K562 (cell line): Measurements from ENCODE around the gene WDR3. TPM values are rescaled to one million over a fixed set of nuclear protein-coding genes. Genes with fewer than 3 reads are reported as not detected.

Experiments
- BRD9 ChIP-seq: fragments of 450-650 bp; IDR thresholded peaks from 2 replicates; pipeline ENCODE4 v1.6.1; 2018; ENCODE audit warnings: low read depth; ENCODE audit not compliant: partially characterized antibody
- DIDO1 ChIP-seq: fragments of 450-650 bp; IDR thresholded peaks from 2 replicates; pipeline ENCODE4 v1.6.1; 2016; ENCODE audit warnings: low read depth, missing biosample characterization, missing genetic modification characterization
- ETV1 ChIP-seq: fragments of 450-650 bp; conservative IDR thresholded peaks from 2 replicates; pipeline ENCODE4 v1.6.1; 2016; ENCODE audit warnings: missing genetic modification characterization, control low read depth, low read depth, missing compliant biosample characterization
- ETV6 ChIP-seq, 3 experiments: fragments of 150-350 bp in 1 of 3; sonication (generic) in 1 of 3; formaldehyde crosslinking in 1 of 3; IDR thresholded peaks; 2 replicates each; pipeline versions ENCODE4 v1.6.1 to v1.8.0; 2014 to 2022; ENCODE audit warnings: borderline replicate concordance in 2 of 3, low read depth in 2 of 3, antibody characterized with exemption in 1 of 3, low read length in 1 of 3, mild to moderate bottlenecking in 1 of 3, missing genetic modification reagents in 1 of 3
- GABPB1 ChIP-seq: sonication (generic); formaldehyde crosslinking; IDR thresholded peaks from 2 replicates; pipeline ENCODE4 v1.8.0; 2022; ENCODE audit warnings: mild to moderate bottlenecking, missing genetic modification reagents
- MAZ ChIP-seq, 2 experiments: fragments of 450-650 bp in 1 of 2; sonication (generic) in 1 of 2; formaldehyde crosslinking; IDR thresholded peaks in 1 of 2; conservative IDR thresholded peaks in 1 of 2; 2 replicates each; pipeline versions ENCODE4 v1.4.0 to v1.5.0; 2020; ENCODE audit warnings: mild to moderate bottlenecking in 1 of 2, missing genetic modification reagents in 1 of 2
- MEF2A ChIP-seq: IDR thresholded peaks from 2 replicates; pipeline ENCODE4 v1.6.1; 2011; ENCODE audit warnings: low read depth, mild to moderate bottlenecking, low read length, moderate library complexity; ENCODE audit not compliant: control insufficient read depth
- POLR2A ChIP-seq: fragments of 450-650 bp; conservative IDR thresholded peaks from 2 replicates; pipeline ENCODE4 v1.6.1; 2016
- SP1 ChIP-seq: sonication (generic); formaldehyde crosslinking; IDR thresholded peaks from 2 replicates; pipeline ENCODE4 v1.8.1; 2022; ENCODE audit warnings: mild to moderate bottlenecking, missing genetic modification reagents
- ZNF507 ChIP-seq: conservative IDR thresholded peaks from 2 replicates; pipeline ENCODE4 v1.6.1; 2017; ENCODE audit warnings: missing genetic modification characterization, missing compliant biosample characterization
- ZNF511 ChIP-seq: sonication (generic); formaldehyde crosslinking; IDR thresholded peaks from 2 replicates; pipeline ENCODE4 v1.8.0; 2022; ENCODE audit warnings: mild to moderate bottlenecking, missing genetic modification reagents
- ZNF717 ChIP-seq: fragments of 250-450 bp; sonication (Bioruptor Pico); IDR thresholded peaks from 2 replicates; pipeline ENCODE4 v1.5.0; 2021
- polyA plus RNA-seq, 8 experiments: library from polyadenylated mRNA; depleted of rRNA in 4 of 8; stranded (reverse) in 5 of 8; unstranded in 3 of 8; fragments of >200 nt; fragmentation: Nextera tagmentation in 2 of 8; fragmentation: Illumina TruSeq in 1 of 8; extraction: Ambion mirVana in 2 of 8; extraction: Trizol in 1 of 8; gene quantifications; 2 replicates each; pipeline versions ENCODE4 v1.2.1 to v1.2.3, GENCODE V29; 2011 to 2014; ENCODE audit warnings: inconsistent platforms in 1 of 8, missing spikeins in 1 of 8
- total RNA-seq, 7 experiments: library from RNA; depleted of rRNA in 6 of 7; stranded (reverse); fragments of >200 nt in 6 of 7; fragmentation: Illumina TruSeq in 2 of 7; extraction: Trizol in 2 of 7; gene quantifications; 2 replicates each; pipeline versions ENCODE4 v1.2.1 to v1.2.3, GENCODE V29; 2011 to 2021; ENCODE audit warnings: low replicate concordance in 1 of 7
- TF ChIP-seq, protein P1 (sequence below): sonication (generic); formaldehyde crosslinking; IDR thresholded peaks from 2 replicates; pipeline ENCODE4 v1.8.1; 2022; ENCODE audit warnings: missing genetic modification reagents

The WDR3 gene
- total and polyA plus RNA-seq, 9 of the 15 experiments (the other 6 are each of a cell fraction or from before 2014, with no cell fraction given): 40.6 to 122 (median 76.5) TPM

GRCh38 chr1:117929343-117930172 lies at the start of gene WDR3, which contains the start of gene GDAP2 (continued):
- TF ChIP-seq GABPB1 (CRISPR knock-in tag): peak; percentile 94
- TF ChIP-seq ETV6 (IDR thresholded peaks at IDR 0.05; ENCODE audit: borderline replicate concordance in 1 of 2, low read depth in 2 of 2, low read length in 1 of 2): peak in 1 of 2 experiments; percentile 43; a peak in 1 of 4 replicates
- 0 out of 2 replicates have a peak, but pooled peaks have one; percentile 25 for TF ChIP-seq ETV6 (CRISPR knock-in tag; IDR thresholded peaks at IDR 0.05; ENCODE audit: borderline replicate concordance)
- TF ChIP-seq ZNF507: no peak
- TF ChIP-seq, protein P1, sequence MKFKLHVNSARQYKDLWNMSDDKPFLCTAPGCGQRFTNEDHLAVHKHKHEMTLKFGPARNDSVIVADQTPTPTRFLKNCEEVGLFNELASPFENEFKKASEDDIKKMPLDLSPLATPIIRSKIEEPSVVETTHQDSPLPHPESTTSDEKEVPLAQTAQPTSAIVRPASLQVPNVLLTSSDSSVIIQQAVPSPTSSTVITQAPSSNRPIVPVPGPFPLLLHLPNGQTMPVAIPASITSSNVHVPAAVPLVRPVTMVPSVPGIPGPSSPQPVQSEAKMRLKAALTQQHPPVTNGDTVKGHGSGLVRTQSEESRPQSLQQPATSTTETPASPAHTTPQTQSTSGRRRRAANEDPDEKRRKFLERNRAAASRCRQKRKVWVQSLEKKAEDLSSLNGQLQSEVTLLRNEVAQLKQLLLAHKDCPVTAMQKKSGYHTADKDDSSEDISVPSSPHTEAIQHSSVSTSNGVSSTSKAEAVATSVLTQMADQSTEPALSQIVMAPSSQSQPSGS: no peak
- TF ChIP-seq POLR2A: peak; percentile 92
- TF ChIP-seq MEF2A: no peak
- TF ChIP-seq ETV1 (tag): peak; percentile 35
- TF ChIP-seq ZNF717 (CRISPR knock-in tag): no peak
- TF ChIP-seq DIDO1: 0 out of 2 replicates have a peak, but pooled peaks have one; percentile 21
- peak; percentile 33; the same call in 1 of the 2 replicates for TF ChIP-seq ZNF511 (CRISPR knock-in tag)
- no peak; a peak in 2 of 4 replicates for TF ChIP-seq MAZ (CRISPR knock-in tag; conservative IDR thresholded peaks at IDR 0.05 in 1 of 2, IDR thresholded peaks at IDR 0.05 in 1 of 2)
- peak; percentile 72 for TF ChIP-seq SP1 (CRISPR knock-in tag)
- TF ChIP-seq BRD9: no peak
